HEK293T (cell line): ENCODE results near the gene ATP8A2.

Source experiments
- FOXK2 ChIP-seq: fragments of 450-650 bp; IDR thresholded peaks from 2 replicates; pipeline ENCODE4 v1.6.1; 2016; ENCODE audit warnings: mild to moderate bottlenecking
- TF ChIP-seq, protein P1 (sequence below): fragments of 450-650 bp; IDR thresholded peaks from 2 replicates; pipeline ENCODE4 v1.6.1; 2016

DNA sequence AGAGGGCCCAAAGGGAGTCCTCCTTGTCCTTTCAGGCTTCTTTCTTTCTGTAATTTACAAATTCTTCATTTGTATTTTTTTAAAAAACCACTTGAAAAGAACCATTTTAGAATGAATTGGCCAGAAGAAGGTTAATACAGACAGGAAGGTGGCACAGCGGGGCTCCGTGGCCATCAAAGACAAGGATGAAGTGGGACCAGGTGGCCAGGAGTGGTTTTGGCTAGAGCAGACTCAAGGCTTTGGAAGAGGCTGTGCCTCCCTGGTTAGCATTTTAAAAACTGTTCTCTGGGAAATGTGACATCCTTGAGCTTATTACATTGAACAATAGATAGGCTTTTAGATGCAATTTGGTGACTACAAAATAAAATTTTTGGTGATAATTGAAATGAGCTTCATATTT lies 48.4 kb downstream of the ATP8A2 start:
- no peak for TF ChIP-seq FOXK2
- TF ChIP-seq, protein P1, sequence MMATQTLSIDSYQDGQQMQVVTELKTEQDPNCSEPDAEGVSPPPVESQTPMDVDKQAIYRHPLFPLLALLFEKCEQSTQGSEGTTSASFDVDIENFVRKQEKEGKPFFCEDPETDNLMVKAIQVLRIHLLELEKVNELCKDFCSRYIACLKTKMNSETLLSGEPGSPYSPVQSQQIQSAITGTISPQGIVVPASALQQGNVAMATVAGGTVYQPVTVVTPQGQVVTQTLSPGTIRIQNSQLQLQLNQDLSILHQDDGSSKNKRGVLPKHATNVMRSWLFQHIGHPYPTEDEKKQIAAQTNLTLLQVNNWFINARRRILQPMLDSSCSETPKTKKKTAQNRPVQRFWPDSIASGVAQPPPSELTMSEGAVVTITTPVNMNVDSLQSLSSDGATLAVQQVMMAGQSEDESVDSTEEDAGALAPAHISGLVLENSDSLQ, result no peak
